ENCODE data around the gene MBTD1. TPM values are rescaled to one million over a fixed set of nuclear protein-coding genes. Genes with fewer than 3 reads are reported as not detected.

Gene MBTD1
- total RNA-seq, 6 experiments from 2014 or later = 4.4 to 8.8 (median 7.4) TPM

GRCh38 chr17:51166198-51166986, 93.5 kb downstream of the MBTD1 start, which contains the start of gene NME2:
NME2 (plus strand) TSS chr17:51166411; CDS start chr17:51166831, 420 bp downstream.
- H3K9me3 ChIP-seq = no peaks in the 10 kb centered on the region
- WGBS (ENCODE audit: insufficient coverage, low coverage, low lambda C conversion rate, missing lambda C conversion rate) = 0% methylated on average over 1 of the region's 98 CpGs
- intact Hi-C loops (cut with DNase I) = no loop called here
- ATAC-seq (peak; percentile 92 to 97 (median 94)), DNase-seq (peak; percentile 93 to 94 (median 94))
- peak within 1 kb of the TSS; percentile 79 to 86 (median 82) for H3K27ac ChIP-seq
- no peaks in the 10 kb centered on the region for H3K27me3 ChIP-seq
- H3K36me3 ChIP-seq = peaks cover 0 to 29% (median 8%) of the 10 kb centered on the region in 4 donors
- peak; percentile 66 for TF ChIP-seq POLR2A (IDR thresholded peaks at IDR 0.05)
- peak in 2 of 4 donors; percentile 7 to 11 for TF ChIP-seq CTCF (IDR thresholded peaks at IDR 0.05)
- H3K4me3 ChIP-seq = peak within 1 kb of the TSS; percentile 93 to 99 (median 99)
- peaks cover 0 to 10% (median 4%) of the 10 kb centered on the region in 4 donors for H3K4me1 ChIP-seq

- 0% methylated on average over 11 of the region's 21 CpGs for WGBS (ENCODE audit: insufficient coverage, low coverage, low lambda C conversion rate, missing lambda C conversion rate)
- peak overlapping the region; percentile 79 to 86 (median 82) for H3K27ac ChIP-seq
- peaks cover 0 to 24% (median 5%) of the 10 kb centered on the region in 4 donors for H3K36me3 ChIP-seq
- no peaks in the 10 kb centered on the region for H3K27me3 ChIP-seq
- ATAC-seq (peak in 3 of 4 donors; percentile 1 to 4 (median 2)), DNase-seq (peak in 1 of 3 donors; percentile 39)
- H3K4me3 ChIP-seq = peak overlapping the region; percentile 93 to 99 (median 99)
- intact Hi-C loops (cut with DNase I) = no loop called here
- H3K9me3 ChIP-seq = no peaks in the 10 kb centered on the region
- TF ChIP-seq CTCF (IDR thresholded peaks at IDR 0.05) = no peak
- TF ChIP-seq POLR2A (IDR thresholded peaks at IDR 0.05) = no peak
- peaks cover 0 to 10% (median 4%) of the 10 kb centered on the region in 4 donors for H3K4me1 ChIP-seq
Observed at GRCh38 chr17:51165680-51166197, 94.1 kb downstream of the MBTD1 start.

- TF ChIP-seq CTCF (IDR thresholded peaks at IDR 0.05) = no peak
- TF ChIP-seq POLR2A (IDR thresholded peaks at IDR 0.05) = no peak
- H3K27me3 ChIP-seq = no peaks in the 10 kb centered on the region
- peaks cover 0 to 21% (median 3%) of the 10 kb centered on the region in 4 donors for H3K36me3 ChIP-seq
- no peaks in the 10 kb centered on the region for H3K9me3 ChIP-seq
- H3K4me1 ChIP-seq = peaks cover 0 to 10% (median 4%) of the 10 kb centered on the region in 4 donors
- H3K27ac ChIP-seq = peak overlapping the region; percentile 79 to 86 (median 82)
- intact Hi-C loops (cut with DNase I) = no loop called here
- ATAC-seq = no peak
- DNase-seq = peak in 1 of 3 donors; percentile 53
- 56% methylated on average over 9 of the region's 16 CpGs for WGBS (ENCODE audit: insufficient coverage, low coverage, low lambda C conversion rate, missing lambda C conversion rate)
- H3K4me3 ChIP-seq = peak overlapping the region in 2 of 3 donors; percentile 99
Observed at GRCh38 chr17:51164911-51165679, 94.8 kb downstream of the MBTD1 start.

GRCh38 chr17:51161541-51161940, 98.3 kb downstream of the MBTD1 start:
- TF ChIP-seq POLR2A (IDR thresholded peaks at IDR 0.05) = no peak
- TF ChIP-seq CTCF (IDR thresholded peaks at IDR 0.05) = no peak
- H3K4me1 ChIP-seq = no peaks in the 10 kb centered on the region
- no peak overlapping the region for H3K27ac ChIP-seq
- no peaks in the 10 kb centered on the region for H3K27me3 ChIP-seq
- H3K9me3 ChIP-seq = no peaks in the 10 kb centered on the region
- H3K4me3 ChIP-seq = no peak overlapping the region
- no peak for ATAC-seq
- no peak for DNase-seq
- intact Hi-C loops (cut with DNase I) = no loop called here
- WGBS (ENCODE audit: insufficient coverage, low coverage, low lambda C conversion rate, missing lambda C conversion rate) = 73% methylated on average over 3 of the region's 3 CpGs
- H3K36me3 ChIP-seq = peaks cover 0 to 7% (median 0%) of the 10 kb centered on the region in 4 donors

Measured in right lobe of liver (tissue), 6 donors.